CD4-positive, alpha-beta T cell treated with Interferon alpha-2 for 1 hour (primary cell): ENCODE results near the gene SLC26A4.

ENCODE experiments used
- DNase-seq, 2 donors: peaks; one replicate each; pipeline ENCODE4 v3.0.0-alpha.2; 2020 to 2022

SLC26A4 gene

DNA sequence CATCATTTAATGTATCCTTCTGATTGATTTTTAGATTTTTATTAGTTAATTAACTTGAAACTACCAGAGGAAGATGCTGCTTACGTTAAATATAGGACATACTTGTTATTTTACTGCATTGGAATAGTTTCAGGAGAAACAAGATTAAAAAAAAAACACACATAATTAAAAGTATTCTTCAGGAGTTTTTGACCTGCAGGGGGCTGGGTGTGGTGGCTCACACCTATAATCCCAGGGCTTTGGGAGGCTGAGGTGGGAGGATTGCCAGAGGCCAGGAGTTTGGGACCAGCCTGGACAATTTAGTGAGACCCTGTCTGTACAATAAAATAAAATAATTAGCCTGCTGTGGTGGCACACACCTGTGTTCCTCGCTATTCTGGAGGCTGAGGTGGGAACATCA lies 94.0 kb downstream of the SLC26A4 start:
- no peak for DNase-seq

DNA sequence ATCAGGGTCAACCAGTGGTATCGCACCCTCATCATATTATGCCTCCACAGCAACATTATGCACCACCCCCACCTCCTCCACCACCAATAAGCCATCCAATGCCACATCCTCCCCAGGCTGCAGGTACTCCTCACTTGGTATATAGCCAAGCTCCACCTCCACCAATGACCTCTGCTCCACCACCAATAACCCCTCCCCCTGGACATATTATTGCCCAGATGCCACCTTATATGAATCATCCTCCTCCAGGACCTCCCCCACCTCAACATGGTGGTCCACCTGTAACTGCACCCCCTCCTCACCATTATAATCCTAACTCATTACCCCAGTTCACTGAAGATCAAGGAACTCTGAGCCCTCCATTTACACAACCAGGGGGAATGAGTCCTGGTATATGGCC lies 98.0 kb downstream of the SLC26A4 start:
- no peak for DNase-seq

DNA sequence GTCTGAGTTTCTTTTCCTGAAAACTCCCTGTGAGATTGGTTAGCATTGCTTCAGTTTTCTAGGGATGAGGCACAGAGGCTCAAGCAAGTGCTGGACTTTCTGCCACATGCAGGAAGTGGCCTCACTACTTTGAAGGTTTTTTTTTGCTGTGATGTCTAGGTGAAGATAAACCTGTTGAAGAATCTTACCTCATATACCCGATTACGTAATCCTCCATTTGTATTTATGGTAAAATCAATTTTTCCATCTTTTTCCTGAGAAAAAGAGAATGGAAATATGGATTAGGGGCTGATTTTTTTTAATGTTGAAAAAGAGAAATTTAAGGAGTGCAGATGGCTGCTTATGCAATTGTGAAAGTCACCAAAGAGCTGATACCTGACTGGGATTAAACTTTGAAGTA lies 106.8 kb downstream of the SLC26A4 start:
- no peak for DNase-seq
